Left hindlimb (tissue), 1 donor: ENCODE data around the gene PHTF2.

ENCODE experiments used
- DNase-seq: peaks from one replicate; pipeline ENCODE4 v3.0.0-alpha.2; 2018

Gene PHTF2

GRCh38 chr7:77881871-77882270, 83.3 kb downstream of the PHTF2 start:
- no peak for DNase-seq

DNA sequence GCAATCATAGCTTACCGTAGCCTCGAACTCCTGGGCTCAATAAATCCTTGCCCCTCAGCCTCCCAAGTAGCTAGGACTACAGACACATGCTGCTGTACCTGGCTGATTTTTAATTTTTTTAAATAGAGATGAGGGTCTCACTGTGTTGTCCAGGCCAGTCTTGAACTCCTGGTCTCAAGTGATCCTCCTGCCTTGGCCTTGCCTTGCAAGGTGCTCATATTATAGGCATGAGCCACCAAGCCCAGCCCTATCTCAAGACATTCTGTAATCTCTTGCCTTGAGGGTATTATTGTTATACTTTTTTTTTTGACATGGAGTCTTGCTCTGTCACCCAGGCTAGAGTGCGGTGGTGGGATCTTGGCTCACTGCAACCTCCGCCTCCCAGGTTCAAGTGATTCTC, 86.6 kb downstream of the PHTF2 start:
- no peak for DNase-seq

- no peak for DNase-seq
These were observed 89.0 kb downstream of the PHTF2 start for GRCh38 chr7:77887567-77887966.

- no peak for DNase-seq
These were observed 90.4 kb downstream of the PHTF2 start for GRCh38 chr7:77888998-77889397.

GRCh38 chr7:77893813-77894212, 95.2 kb downstream of the PHTF2 start:
- no peak for DNase-seq

DNA sequence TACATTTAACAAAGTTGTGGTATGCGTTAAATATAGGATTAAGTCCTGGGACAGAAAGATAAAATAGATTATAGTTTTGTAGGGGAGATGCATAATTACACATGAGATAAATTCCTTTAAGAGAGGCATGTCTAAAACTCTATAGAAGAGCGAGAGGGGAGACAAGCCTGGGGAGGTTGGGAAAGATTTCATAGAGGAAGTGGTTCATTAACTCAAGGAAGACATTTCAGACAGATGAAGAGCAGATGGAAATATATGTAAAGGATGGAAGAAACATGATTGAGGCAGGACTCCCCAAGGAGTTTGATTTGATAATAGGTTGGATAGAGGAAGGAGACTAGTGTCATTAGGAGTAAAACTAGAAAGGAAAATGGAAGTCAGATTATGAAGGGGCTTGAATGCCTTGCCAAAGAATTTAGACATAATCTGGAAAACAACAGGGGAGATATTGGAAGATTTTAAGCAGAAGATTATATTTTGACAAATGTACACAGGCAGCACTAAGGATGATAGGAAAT, 96.1 kb downstream of the PHTF2 start:
- DNase-seq = no peak

DNA sequence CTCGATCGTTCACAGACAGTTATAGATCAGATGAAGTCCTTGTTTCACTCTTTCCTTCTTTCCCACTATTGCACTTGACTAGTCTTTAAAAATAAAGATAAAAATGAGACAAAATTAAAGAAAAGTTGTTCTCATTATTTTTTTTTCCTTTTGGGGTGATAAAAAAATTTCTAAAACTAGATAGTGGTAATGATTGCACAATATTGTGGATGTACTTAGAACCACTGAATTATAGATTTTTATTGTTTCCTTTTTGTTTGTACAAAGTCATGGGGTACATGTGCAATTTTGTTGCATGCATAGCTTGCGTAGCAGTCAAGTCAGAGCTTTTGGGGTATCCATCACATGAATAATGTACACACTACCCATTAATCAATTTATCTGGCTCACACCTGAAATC, 97.3 kb downstream of the PHTF2 start:
- no peak for DNase-seq

- no peak for DNase-seq
These were observed 98.5 kb downstream of the PHTF2 start for GRCh38 chr7:77897004-77897547.

DNA sequence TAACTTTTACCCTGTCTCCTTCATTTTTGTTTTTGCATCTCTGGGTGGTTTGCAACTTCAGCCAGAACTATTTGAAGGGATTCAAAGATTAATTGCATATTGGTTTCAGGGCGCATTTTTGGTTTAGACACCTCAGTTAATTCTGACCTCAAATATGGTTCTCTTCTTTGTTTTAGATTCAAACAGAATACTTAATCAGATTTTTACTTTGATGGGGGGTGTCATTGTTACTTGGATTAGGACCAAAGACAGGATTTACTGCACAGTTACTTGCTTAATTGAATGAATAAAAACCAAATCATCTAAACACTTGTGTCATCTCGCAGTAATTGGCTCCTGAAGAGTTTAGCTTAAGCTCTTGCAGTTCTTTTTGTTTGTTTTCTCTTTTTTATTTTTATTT, 100.9 kb downstream of the PHTF2 start:
- no peak for DNase-seq

DNA sequence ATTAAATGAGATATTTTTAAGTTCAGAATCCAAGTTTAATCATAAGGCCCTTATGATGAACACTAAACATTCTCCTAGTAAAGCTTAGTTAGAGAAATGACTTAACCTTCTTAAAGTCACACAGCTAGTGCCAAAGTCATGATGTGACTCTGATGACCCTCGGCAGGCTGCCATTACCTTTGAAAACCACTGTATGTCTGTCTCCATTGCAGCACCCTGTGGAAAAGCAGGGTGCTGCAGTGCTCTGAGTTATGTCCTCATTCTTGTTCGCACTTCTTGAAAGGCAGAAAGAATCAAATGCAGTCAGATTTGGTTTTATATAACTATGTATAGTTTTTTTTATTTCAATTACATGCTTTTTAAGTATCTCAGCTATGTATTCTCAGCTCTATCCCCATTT, 105.0 kb downstream of the PHTF2 start:
- no peak for DNase-seq

- DNase-seq = no peak
These were observed 105.7 kb downstream of the PHTF2 start for GRCh38 chr7:77904252-77904651.

- no peak for DNase-seq
These were observed 108.7 kb downstream of the PHTF2 start for GRCh38 chr7:77907281-77907680.

- no peak for DNase-seq
These were observed 110.1 kb downstream of the PHTF2 start for GRCh38 chr7:77908664-77909063.

DNA sequence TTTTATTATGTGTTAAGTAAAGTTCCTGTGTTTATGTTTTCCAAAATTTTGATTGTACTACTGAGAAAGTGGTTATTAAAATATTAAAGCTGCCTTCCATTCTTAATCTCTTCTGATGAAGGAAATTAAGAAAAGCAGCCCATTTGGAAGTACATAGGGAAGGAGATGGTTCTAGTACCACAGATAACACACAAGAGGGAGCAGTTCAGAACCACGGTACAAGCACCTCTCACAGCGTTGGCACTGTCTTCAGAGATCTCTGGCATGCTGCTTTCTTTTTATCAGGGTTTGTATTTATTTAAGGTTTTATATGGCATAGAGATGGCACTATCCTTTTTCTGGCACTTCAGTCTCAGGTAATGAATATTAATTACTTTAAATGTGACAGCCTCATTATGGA, 111.6 kb downstream of the PHTF2 start:
- no peak for DNase-seq

DNA sequence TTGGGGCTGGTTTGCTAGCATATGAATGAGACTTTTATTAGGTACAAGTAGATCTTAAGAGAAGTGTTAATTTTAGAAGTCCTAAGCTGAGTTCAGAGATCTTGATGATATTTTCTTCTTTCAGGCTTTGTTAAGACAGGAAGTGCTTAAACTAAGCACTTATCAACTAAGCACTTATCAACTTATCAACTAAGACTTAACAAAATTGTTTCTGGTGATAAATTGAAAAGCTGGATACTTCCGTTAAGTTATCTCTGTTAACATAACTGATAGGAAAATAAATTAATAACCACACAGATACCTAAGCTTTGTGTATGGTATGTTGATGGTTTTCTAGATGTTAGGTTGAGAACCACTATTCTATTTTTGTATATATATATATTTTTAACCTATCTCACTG, 113.7 kb downstream of the PHTF2 start:
- no peak for DNase-seq

DNA sequence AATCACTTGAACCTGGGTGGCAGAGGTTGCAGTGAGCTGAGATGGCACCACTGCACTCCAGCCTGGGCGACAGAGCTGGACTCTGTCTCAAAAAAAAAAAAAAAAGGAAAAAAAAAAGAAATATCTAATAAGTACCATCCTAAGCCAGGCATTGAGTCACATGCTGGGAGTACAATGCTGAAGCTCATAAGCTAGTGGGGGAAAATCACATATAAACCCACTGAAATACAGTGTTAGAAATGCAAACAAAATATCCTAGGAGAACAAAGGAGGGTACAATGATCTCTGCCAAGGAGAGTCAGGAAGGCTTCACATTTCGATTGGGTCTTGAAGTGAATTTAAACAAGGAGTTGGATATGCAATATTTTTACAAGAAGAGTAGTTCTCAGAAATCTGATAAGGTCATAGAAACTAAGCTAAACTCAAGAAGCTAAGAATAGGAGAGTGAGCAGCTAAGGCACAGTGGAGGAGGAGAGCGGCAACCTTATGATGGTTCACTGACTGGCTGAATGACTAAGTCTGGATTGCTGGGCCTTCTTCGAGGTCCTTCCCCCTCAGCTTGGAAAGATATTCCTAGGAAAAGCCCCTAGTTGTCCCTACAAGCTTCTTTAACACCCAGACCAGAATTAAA, 115.5 kb downstream of the PHTF2 start:
- no peak for DNase-seq

GRCh38 chr7:77917500-77918262, 119.1 kb downstream of the PHTF2 start:
- DNase-seq = no peak

DNA sequence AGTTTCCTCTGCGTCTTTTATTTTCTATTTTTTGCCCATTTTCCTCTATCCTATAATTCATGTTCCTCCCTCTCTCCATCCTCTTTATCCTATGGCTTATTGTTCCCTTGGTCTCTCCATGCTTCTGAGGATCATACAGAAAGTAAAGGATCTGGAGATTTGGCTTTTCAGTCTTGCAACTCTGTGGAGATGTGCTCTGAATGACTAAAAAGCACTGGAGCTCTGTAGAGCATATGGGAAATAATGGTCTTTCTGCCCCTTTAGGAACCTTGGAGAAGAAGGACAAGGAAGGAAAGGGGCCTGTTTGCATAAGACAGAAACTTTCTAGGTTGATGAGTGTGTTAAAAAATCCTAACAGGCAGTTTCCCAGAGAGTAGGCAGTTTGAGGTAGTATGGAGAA, 120.1 kb downstream of the PHTF2 start:
- no peak for DNase-seq

GRCh38 chr7:77923419-77923818, 124.8 kb downstream of the PHTF2 start:
- no peak for DNase-seq

DNA sequence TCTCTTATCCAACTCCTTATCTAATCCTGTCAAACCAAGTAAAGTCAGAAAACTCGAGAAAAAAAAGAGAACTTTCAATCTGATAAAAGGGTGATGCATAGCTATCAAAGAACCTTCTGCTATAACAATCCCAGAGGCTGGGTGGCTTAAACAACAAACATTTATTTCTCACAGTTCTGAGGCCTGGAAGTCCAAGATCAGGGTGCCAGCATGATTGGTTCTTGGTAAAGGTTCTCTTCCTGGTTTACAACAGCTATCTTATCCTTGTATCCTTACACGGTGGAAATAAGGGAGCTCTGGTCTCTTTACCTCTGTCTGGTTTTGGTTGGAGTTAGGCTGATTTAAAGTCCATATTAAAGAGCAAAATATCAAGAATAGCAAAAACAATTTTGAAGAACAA, 131.9 kb downstream of the PHTF2 start:
- DNase-seq = no peak

- no peak for DNase-seq
These were observed 133.3 kb downstream of the PHTF2 start for GRCh38 chr7:77931841-77932240.

- DNase-seq = no peak
These were observed 134.8 kb downstream of the PHTF2 start for GRCh38 chr7:77933394-77933793.

- DNase-seq = no peak
These were observed 137.2 kb downstream of the PHTF2 start for GRCh38 chr7:77935652-77936348.

DNA sequence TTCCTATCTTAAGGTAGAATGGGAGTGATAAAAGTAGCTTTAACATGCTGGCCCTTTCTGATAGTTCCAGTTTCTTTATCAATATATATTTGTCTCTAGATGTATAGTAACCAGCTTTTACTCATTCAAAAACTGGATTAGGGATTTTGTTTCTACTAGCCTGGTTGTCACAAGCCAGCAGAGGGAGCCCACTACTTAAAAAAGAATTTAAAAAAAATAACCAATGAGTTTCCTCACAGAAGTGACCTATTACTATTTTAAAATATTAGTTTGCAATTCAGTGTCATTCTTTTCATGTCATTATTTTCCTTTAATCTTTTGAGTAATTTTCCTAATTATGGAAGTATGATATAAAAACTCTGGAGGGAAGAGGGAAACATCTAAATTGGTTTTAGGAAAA, 142.1 kb downstream of the PHTF2 start:
- no peak for DNase-seq
